ENCODE measurements around the gene NPC1.
"Not testable (repeated sequence)": the region's sequence is repeated elsewhere in the genome, so short reads cannot be mapped to it uniquely, and the experiment has no call there.

The NPC1 gene

GRCh38 chr18:23573626-23574431 lies 12.5 kb downstream of the NPC1 start:
- peak; percentile 29 to 40 for DNase-seq

- DNase-seq: no peak
Observed at GRCh38 chr18:23573020-23573419, 13.3 kb downstream of the NPC1 start.

DNA sequence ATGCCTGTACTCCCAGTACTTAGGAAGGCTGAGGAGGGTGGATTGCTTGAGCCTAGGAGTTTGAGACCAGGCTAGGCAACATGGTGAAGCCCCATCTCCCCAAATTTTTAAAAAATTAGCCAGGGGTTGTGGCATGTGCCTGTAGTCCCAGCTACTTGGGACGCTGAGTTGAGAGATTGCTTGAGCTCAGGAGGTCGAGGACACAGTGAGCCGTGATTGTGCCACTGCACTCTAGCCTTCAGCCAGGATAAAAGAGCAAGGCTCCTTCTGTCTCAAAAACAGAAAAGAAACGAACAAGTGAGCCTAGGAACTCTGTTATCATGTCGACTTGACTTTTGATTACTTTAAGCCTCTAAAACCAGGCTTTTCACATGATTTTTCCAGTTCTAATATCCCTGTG lies 13.7 kb downstream of the NPC1 start:
- no peak for DNase-seq

- DNase-seq: no peak
Observed at GRCh38 chr18:23572012-23572411, 14.3 kb downstream of the NPC1 start.

GRCh38 chr18:23570912-23571504 lies 15.3 kb downstream of the NPC1 start:
- DNase-seq: no peak

- no peak for DNase-seq
Observed at GRCh38 chr18:23569299-23570063, 16.8 kb downstream of the NPC1 start.

GRCh38 chr18:23568281-23569138 lies 17.8 kb downstream of the NPC1 start:
- DNase-seq: no peak

- DNase-seq: no peak
Observed at GRCh38 chr18:23567671-23568070, 18.6 kb downstream of the NPC1 start.

- no peak for DNase-seq
Observed at GRCh38 chr18:23565916-23566547, 20.3 kb downstream of the NPC1 start.

- no peak for DNase-seq
Observed at GRCh38 chr18:23563377-23564043, 22.8 kb downstream of the NPC1 start.

GRCh38 chr18:23560186-23560585 lies 26.1 kb downstream of the NPC1 start:
- no peak for DNase-seq

GRCh38 chr18:23557511-23557910 lies 28.8 kb downstream of the NPC1 start:
- DNase-seq: not testable (repeated sequence)

GRCh38 chr18:23556145-23556780 lies 30.0 kb downstream of the NPC1 start:
- DNase-seq: no peak

DNA sequence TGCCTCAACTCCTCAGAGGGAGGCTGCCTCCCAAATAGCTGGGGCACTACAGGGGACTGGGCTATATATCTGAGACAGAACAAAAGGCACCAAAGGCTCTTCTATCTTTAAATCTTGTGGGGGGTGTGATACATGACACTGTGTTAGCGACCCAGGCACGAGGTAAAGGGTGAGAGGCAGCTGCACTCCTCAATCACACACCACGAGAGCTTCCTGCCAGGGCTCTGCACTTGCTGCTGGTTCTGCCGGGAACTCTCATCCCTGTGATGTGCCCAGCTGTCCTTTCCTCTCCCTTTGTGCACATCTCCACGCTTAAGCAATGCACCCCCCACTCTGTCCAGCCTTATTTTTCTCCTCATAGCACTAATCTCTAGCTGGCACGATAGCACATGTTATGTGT lies 32.4 kb downstream of the NPC1 start:
- no peak for DNase-seq

DNA sequence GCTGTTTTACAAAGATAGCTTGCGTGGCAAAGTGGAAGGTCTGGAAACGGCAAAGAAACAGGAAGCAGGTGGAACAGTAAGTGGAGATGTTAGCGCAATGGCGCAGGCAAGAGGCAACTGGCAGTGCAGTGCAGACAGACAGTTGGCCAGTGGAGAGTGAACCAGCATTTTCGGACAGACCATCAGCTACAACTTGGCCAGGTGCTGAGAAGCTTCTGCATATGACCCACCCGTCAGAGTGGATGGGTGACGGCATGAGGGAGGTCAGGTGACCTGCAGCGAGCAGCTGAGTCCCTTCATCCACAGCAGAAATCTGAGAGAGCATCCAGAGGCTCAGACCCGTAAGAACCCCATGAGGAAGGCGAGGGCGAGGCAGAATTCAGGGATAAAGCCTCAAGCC lies 33.8 kb downstream of the NPC1 start:
- DNase-seq: no peak

GRCh38 chr18:23551978-23552377 lies 34.3 kb downstream of the NPC1 start:
- DNase-seq: no peak

DNA sequence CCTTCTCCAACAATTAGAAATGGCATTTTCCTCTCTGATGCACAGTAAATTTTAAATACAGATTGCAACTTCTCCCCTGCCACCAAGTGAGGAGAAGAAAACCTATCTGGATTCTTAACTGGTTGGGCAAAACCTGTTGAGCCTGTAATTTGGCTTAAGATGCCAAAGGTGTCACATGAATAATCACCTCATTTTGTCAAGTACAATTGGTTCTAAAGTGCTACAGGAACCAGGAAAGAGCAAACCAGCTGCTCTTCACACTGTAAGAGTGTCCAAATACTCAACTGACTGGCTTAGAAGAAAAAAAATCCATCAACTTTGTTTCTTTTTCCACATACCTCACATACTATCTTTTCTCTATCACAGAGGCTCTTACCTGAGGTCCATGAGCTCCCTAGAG lies 35.4 kb downstream of the NPC1 start:
- DNase-seq: no peak

DNA sequence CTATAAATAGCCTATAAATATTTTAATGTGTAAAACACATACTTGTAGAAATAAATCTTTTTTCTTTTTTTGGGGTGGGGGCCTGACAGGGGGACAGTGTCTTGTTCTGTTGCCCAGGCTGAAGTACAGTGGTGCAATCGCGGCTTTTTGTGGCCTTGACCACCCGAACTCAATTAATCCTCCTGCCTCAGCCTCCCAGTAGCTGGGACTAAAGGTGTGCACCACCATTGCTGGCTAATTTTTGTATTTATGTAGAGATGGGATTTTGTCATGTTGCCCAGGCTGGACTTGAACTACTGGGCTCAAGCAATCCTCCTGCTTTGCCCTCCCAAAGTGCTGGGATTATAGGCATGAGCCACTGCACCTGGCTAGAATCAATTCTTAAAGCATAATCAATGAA lies 37.6 kb downstream of the NPC1 start:
- no peak for DNase-seq

GRCh38 chr18:23548275-23548674 lies 38.0 kb downstream of the NPC1 start:
- DNase-seq: no peak

DNA sequence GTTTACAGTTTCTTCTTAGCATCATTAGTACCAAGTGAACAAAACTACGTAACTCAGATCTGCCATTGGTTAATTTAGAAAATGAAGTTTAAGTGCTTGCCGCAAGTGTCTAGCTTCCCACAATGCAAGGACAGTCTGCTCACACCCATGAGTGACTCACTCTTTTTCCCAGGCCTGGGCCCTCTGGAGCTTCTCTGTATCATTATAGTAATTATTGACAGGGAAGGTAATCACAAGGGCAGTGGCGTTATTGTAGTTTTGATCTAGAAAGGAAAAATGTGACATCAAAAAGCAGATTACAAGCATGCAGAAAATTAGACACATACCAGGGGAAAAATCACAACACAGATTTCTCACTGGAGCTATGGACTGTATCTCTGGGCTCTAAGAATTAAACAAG lies 38.5 kb downstream of the NPC1 start:
- DNase-seq: no peak

DNA sequence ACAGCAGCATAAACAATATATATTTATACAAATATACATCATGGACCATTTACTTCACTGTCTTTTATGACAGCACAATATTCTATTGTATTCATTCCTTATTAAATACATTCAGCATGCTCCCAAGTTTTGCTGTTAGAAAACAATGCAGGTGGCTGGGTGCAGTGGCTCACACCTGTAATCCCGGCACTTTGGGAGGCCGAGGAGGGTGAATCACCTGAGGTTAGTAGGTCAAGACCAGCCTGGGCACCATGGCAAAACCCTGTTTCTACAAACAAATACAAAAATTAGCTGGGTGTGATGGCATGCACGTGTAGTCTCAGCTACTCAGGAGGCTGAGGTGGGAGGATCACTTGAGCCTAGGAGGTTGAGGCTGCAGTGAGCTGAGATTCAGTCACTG lies 39.0 kb downstream of the NPC1 start:
- no peak for DNase-seq
